Panc1 (cell line): ENCODE data around the gene IFNG-AS1.

Source experiments
- POLR2AphosphoS5 ChIP-seq: IDR thresholded peaks from 2 replicates; pipeline ENCODE4 v1.6.1; 2012; ENCODE audit warnings: mild to moderate bottlenecking, low read depth, low read length, moderate library complexity
- SIN3A ChIP-seq: IDR thresholded peaks from 2 replicates; pipeline ENCODE4 v1.6.1; 2012; ENCODE audit warnings: low read depth, mild to moderate bottlenecking, low read length, moderate library complexity, borderline replicate concordance; ENCODE audit not compliant: insufficient read depth
- TCF7L2 ChIP-seq: IDR thresholded peaks from 2 replicates; pipeline ENCODE4 v1.6.1; 2011; ENCODE audit warnings: mild to moderate bottlenecking, low read depth, low read length, inconsistent platforms
- TF ChIP-seq, protein P1 (sequence below), 2 experiments: IDR thresholded peaks; 2 replicates each; pipeline ENCODE4 v1.6.1; 2011 to 2012; ENCODE audit warnings: low read depth in 2 of 2, control low read depth in 1 of 2, low read length in 1 of 2, mild to moderate bottlenecking in 1 of 2, moderate library complexity in 1 of 2; ENCODE audit not compliant: insufficient read depth in 1 of 2
- TF ChIP-seq, protein P2 (sequence below): fragments of 450-650 bp; IDR thresholded peaks from 2 replicates; pipeline ENCODE4 v1.5.1; 2017; ENCODE audit warnings: mild to moderate bottlenecking

DNA sequence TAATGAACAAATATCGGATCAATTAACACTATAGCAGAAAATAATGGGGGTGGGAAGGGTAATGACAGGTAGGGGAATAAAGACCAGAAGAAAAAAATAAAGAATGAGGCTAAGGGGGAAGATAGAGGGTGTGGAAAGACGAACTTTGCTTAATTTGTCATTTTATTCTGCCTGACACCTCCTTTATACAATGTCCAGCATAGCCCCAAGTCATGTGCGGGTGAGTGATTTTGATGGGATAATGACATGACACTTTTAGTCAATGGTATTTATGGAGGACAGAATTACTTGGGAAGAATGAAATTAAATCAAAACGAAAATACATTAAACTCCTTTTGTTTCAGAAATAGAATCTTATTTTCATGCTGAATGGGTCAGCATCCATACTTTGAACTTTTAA, 20.5 kb upstream of the IFNG-AS1 start:
- TF ChIP-seq POLR2AphosphoS5 (no peak), SIN3A (no peak), TCF7L2 (no peak)
- TF ChIP-seq, protein P1, sequence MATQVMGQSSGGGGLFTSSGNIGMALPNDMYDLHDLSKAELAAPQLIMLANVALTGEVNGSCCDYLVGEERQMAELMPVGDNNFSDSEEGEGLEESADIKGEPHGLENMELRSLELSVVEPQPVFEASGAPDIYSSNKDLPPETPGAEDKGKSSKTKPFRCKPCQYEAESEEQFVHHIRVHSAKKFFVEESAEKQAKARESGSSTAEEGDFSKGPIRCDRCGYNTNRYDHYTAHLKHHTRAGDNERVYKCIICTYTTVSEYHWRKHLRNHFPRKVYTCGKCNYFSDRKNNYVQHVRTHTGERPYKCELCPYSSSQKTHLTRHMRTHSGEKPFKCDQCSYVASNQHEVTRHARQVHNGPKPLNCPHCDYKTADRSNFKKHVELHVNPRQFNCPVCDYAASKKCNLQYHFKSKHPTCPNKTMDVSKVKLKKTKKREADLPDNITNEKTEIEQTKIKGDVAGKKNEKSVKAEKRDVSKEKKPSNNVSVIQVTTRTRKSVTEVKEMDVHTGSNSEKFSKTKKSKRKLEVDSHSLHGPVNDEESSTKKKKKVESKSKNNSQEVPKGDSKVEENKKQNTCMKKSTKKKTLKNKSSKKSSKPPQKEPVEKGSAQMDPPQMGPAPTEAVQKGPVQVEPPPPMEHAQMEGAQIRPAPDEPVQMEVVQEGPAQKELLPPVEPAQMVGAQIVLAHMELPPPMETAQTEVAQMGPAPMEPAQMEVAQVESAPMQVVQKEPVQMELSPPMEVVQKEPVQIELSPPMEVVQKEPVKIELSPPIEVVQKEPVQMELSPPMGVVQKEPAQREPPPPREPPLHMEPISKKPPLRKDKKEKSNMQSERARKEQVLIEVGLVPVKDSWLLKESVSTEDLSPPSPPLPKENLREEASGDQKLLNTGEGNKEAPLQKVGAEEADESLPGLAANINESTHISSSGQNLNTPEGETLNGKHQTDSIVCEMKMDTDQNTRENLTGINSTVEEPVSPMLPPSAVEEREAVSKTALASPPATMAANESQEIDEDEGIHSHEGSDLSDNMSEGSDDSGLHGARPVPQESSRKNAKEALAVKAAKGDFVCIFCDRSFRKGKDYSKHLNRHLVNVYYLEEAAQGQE (IDR thresholded peaks at IDR 0.05; ENCODE audit: insufficient read depth in 1 of 2, low read depth in 2 of 2, low read length in 1 of 2), result no peak
- TF ChIP-seq, protein P2, sequence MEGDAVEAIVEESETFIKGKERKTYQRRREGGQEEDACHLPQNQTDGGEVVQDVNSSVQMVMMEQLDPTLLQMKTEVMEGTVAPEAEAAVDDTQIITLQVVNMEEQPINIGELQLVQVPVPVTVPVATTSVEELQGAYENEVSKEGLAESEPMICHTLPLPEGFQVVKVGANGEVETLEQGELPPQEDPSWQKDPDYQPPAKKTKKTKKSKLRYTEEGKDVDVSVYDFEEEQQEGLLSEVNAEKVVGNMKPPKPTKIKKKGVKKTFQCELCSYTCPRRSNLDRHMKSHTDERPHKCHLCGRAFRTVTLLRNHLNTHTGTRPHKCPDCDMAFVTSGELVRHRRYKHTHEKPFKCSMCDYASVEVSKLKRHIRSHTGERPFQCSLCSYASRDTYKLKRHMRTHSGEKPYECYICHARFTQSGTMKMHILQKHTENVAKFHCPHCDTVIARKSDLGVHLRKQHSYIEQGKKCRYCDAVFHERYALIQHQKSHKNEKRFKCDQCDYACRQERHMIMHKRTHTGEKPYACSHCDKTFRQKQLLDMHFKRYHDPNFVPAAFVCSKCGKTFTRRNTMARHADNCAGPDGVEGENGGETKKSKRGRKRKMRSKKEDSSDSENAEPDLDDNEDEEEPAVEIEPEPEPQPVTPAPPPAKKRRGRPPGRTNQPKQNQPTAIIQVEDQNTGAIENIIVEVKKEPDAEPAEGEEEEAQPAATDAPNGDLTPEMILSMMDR, result no peak
